ENCODE measurements around the gene P2RX2.

Gene P2RX2

DNA sequence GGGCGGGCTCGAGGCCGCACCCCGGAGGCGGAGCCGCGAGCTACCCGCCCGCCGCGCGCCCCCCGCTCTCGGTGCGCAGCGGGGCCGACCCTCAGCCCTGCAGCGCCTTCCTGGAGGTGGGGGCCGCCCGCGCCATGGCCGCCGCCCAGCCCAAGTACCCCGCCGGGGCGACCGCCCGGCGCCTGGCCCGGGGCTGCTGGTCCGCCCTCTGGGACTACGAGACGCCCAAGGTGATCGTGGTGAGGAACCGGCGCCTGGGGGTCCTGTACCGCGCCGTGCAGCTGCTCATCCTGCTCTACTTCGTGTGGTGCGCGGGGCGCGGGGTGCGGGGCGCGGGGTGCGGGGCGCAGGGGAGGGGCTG is at the start of gene P2RX2:
Gene P2RX2 (plus strand): TSS at position 94 of the 361 bp plus-strand sequence. CDS start 41 bp downstream, at position 135.
- no peak for DNase-seq

DNA sequence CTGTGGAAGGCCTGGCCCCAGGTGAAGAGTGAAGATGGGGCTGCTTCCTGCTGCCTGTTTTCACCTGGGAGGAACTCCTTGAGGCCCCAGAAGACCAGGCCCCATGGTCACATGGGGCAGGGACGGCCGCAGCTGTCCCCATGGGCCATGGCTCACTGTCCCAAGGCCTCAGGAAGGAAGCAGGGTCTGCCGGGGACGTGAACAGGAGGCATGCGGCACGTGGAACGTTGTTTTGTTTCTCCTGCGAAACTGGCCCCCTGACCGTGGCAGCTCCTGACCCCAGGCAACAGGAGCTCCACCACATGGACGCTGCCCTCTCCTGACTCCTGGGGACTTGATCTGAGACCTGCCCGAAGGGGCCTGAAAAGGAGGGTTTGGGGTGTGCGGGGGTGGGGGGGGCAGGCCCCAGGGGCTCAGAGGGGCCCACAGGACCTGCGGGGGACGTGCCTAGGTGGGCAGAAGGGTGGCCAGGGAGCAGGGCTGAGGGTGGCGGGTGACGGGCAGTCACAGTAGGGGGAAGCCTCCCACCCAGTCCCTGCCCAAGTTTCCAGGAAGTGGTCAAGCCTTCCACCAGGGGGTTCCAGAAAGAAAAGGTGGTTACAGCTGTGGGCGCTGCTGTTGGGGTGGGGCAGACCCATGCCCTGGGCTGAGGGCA is 49.6 kb upstream of the P2RX2 start:
- DNase-seq, result no peak

DNA sequence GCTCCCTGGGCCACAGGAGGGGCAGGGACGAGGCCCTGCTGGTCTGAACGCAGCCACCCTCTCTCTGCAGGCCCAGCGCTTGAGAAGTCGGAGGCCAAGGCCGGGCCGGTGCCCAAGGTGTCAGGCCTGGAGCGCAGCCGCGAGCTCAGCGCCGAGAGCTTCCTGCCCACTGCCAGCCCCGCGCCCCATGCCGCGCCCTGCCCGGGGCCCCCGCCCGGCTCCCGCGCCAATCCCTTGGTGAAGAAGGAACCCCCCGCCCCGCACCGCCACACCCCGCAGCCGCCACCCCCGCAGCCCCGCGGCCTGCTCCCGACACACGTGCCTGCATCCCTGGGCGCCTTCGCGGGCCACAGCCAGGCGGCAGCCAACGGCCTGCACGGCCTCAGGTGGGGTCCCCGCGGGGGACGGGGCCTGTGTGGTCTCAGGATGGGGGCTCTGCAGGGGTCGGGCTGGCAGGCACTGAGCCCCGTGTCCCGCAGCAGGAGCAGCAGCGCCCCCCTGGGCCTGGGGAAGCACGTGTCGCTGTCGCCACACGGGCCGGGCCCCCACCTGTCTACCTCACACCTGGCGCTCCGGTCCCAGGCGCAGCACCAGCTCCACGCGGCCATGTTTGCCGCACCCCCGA is 48.6 kb upstream of the P2RX2 start:
- no peak for DNase-seq

DNA sequence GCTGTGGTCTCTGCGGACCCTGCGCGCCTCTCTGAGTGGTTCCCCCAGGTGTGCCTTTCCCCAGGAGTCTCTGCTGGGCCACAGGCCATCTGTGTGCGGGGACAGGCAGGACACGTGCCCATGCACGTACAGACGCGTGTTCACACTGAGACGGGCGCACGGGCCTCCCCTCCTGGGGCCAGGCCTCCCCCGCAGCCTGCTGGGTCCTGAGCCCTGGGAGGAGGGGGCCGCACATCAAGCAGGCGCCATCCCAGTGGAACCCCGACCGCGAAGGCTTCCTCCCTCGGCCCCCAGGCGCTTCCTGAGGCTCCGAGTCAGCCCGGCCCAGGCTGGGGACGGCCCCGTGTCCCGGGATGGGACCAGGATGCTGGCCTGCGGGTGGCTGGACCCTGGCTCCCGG is 47.9 kb upstream of the P2RX2 start:
- DNase-seq, result no peak

DNA sequence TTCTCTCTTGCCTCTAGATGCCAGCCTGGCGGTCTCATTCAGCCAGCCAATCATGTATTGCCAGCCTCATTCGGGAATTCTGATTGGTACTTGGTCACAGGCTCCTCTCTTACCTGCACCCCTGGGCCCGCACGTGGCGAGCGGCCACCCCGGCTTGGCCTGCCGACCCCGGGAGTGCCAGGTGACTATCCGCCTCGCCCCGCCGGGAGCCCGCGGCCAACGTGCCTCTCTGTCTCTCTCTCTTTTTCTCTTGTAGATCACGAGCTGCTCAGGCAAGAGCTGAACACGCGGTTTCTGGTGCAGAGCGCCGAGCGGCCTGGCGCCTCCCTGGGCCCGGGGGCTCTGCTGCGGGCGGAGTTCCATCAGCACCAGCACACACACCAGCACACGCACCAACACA is 47.5 kb upstream of the P2RX2 start:
- DNase-seq, result no peak

DNA sequence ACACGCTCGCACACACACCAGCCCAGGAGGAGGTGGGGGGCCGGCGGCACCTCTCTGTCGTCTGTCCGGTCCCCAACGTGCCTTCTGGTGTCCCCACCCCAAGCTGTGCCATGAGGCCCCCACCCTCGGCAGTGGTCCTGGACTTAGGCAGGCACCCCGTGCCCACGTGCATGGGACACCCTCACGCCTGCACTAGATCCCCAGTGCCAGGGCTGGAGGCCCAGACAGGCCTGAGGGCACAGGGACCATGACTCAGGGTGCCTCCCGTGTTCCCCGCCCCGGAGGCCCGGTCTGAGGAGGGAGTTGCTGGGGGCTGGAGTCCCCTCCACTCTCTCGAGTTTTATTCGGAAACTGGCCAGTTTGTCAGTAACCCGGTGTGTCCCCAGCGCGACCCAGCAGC is 47.0 kb upstream of the P2RX2 start:
- DNase-seq, result no peak

DNA sequence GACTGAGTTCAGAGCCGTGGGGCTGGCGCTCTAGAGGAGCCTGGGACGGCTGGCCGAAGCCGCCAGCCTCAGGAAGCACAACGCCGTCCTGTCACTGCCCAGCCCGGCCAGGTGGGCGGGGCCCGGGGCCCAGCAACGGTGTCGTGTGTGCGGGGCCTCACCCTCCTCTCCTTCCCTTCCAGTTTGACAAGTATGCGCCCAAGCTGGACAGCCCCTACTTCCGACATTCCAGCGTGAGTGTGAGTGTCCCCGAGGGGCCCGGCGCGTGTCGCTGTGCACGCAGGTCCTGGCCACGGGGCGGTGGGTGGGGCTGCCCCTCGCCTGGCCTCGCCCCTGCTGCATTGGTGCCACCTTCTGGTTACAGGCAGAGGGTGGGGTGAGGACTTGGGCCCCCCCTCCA is 46.5 kb upstream of the P2RX2 start:
- DNase-seq, result no peak

DNA sequence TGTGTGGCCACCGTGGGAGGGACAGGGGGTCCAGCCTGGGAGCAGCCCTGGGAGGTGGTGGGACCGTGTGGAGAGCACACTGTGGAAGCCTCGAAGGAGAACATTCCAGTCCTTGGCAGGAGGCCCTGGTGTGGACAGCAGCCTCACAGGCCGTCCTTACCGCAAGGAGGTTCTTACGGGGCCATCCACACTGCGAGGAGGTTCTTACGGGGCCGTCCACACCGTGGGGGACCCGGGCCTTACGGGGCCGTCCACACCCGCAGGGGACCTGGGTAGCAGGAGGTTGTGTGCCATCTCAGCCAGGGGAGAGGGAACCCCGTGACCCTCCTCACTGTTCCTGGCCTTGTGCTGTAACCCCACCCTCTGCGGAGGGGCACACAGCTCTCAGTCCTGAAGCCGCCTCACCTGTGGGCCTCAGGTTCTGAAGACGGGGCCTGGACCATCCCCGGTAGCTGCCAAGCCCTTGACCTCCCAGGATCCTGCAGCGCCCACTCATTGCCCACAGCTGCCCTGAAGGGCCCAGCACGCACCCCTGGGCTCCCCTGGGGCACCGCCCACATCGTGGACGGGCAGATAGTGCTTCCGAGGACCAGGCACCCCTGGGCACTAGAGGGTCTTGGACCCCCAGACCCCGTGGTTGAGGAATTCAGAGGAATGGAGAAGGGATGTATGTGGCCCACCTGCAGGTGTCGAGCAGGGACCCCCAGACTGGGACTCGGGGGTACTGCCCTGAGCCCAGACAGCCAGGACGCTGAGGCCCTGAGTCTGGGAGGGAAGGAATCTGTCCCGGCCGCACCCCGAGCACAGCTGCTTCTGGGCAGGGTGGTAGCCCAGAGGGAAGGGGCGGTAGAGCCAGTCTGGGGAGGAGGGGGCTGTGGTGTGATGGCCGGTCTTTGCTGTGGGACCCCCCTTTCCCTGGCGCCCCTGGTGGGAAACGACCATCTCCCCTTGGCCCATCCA is 45.5 kb upstream of the P2RX2 start:
- no peak for DNase-seq

DNA sequence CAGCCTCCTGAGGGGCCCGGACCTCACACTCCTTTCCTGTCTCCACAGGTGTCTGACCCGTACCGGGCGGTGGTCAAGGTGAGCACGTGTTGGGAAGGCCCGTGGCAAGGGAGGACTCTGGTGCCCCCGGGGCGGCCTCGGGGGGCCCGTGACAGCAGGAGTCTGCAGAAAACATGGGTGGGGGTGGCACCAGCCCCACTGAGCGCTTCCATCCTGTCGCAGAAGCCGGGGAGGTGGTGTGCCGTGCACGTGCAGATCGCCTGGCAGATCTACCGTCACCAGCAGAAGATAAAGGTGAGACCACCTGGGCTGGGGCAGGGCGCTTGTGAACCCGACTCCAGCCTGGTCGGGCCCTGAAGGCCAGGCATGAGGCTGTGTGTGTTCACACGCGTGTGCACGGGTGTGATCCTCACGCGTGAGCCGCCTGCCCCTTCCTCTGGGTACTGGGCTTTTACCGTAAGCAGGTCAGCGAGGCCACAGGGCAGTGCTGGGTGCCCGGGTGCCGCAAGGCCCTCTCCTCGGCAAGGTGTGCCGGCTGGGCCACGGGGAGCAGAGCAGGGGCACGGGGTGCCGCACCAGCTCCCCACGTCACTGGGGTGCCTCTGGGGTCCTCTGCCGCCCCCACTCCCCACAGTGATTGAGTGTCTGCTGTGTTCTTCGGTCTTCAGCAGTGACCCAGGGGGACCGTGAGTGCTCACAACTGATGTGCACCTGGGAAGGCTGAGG is 44.1 kb upstream of the P2RX2 start:
- DNase-seq, result no peak

DNA sequence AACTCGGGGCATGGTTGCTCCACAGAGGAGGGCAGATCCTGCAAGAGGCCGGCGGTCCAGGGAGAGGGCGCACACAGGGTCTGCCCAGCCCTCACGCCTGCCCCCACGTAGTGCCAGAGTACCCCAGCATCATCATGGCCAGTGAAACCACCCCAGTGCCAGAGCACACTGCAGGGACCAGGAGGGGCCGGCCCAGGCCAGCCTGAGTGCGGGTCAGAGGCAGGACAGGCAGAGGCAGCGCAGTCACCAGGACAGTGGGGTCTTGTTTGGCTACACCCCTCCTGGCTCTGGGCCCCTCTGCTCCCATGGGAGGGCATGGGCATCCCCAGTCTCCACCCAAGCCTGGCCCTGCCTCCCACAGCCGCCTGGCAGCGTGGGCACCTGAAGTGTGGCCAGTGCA is 42.9 kb upstream of the P2RX2 start:
- DNase-seq, result no peak

DNA sequence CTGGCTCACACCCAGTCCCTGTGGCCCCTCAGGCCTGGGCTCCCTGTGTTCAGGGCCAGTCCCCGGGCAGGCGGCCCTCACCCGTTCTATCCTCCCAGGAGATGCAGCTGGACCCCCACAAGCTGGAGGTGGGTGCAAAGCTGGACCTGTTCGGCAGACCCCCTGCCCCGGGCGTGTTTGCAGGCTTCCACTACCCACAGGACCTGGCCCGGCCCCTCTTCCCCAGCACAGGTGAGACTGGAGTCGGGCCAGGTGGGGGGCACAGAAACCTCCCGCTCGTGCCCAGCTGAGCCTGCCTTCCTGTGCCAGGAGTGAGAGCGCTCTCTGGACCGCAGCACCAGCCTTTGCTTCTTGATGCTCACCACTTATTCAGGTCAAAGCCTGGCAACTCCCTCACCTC is 41.9 kb upstream of the P2RX2 start:
- no peak for DNase-seq

DNA sequence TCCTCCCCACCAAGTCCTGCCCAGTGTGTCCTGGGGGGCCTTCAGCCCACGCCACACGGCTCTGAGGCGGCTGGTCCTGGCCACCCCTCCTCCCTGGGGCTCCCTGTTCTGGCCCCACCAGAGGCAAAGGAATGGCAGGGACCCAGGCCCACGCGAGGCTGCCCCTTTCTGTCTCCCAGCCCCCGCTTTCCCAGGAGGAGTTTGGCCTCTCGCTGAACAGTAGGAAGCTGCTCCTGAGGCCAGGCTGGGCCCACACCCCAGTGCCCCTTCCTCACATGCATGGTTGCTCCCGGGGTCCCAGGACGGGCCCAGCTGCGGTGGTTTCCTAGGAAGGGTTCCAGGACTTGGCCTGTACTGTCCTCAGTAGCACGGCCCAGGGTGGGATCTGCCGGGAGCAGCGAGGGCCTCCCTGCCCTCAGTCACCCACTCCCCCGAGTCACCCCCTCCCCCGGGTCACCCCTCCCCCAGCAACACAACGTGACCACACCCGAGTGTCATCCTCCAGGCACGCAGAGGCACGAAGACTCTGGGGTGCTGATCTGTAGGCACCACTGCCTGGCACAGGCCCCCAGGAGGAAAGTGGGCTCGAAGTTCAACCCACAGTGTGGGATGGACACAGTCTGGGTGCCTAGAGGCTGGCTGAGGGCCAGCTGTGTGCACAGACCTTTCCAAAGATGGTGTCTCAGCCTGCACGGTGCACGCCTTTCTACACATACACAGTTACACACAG is 41.2 kb upstream of the P2RX2 start:
- DNase-seq, result no peak

DNA sequence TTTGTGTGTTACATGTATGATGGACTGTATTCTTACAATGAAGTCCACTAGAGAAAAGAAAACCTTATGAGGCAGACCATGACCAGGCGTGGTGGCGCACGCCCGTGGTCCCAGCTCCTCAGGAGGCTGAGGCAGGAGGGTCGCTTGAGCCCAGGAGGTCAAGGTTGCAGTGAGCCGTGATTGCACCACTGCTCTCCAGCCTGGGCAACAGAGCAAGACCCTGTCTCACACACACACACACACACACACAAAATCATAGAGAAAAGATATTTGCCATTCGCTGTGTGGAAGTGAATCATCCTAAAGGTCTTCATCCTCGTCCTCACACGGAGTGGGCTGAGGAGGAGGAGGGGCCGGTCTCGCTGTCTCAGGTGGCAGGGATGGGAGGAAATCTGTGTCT is 40.5 kb upstream of the P2RX2 start:
- no peak for DNase-seq

DNA sequence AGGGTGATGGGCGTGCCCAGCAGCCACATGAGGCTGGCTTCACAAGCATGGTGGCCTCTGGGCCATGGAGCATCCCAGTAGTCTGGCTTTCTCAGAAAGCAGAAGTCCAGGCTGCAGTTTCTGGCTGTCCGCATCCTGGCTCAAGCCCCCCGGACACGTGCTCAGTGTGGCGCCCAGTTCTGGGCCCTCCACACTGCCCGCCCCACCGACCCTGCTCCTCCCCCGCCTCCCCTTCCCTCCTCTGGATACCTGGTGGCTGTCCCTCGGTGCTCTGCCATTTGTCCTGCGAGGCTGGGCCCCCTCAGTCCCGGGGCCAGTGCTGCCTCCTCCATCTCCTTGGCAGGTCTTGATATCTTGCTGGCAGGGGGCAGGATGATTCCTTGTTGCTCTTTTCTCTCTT is 39.8 kb upstream of the P2RX2 start:
- no peak for DNase-seq

DNA sequence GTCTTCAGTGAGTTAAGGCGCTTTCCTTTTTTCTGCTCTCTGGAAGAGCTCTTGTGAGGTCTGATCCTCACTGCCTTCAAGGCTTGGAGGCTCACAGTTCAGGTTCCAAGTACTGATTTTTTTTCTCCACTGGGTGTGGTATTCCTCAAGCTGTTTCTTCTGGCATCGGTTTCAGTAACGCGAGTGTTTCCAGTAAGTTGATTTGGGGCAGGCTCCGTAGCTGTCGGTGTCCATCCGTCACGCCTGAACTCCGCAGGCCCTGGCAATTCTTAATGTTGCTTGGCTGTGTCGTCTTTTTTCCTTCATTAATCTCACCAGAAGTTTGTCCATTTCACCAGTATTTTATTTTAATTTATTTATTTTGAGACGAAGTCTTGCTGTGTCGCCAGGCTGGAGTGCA is 38.8 kb upstream of the P2RX2 start:
- no peak for DNase-seq

DNA sequence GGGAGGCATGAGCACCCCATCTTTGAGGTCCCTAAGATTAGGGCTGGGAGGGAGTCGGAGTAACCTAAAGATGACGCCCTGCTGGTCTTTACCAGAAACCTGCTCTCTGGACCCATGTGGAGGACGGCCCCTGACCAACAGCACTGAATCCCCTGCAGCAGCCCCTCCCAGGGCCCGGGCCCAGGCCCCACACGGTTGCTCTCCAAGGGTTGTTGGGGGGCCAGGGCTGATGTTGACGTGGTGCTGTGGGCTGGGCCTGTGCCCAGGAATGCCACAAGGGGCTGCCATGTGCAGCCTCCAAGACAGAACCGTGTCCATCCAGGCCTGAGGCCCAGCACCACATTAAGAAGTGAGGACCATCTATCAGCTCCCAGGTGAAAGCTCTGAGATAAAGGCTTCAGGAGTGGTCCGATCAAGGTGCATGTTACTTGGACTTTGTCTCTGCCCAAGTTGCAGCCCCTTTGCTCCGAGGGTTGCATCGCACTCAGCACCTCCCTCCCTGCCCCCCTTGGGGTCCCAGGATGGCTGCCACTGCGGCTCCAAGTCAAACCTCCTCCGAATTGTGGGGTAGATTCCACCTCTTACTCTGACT is 37.8 kb upstream of the P2RX2 start:
- DNase-seq, result no peak

DNA sequence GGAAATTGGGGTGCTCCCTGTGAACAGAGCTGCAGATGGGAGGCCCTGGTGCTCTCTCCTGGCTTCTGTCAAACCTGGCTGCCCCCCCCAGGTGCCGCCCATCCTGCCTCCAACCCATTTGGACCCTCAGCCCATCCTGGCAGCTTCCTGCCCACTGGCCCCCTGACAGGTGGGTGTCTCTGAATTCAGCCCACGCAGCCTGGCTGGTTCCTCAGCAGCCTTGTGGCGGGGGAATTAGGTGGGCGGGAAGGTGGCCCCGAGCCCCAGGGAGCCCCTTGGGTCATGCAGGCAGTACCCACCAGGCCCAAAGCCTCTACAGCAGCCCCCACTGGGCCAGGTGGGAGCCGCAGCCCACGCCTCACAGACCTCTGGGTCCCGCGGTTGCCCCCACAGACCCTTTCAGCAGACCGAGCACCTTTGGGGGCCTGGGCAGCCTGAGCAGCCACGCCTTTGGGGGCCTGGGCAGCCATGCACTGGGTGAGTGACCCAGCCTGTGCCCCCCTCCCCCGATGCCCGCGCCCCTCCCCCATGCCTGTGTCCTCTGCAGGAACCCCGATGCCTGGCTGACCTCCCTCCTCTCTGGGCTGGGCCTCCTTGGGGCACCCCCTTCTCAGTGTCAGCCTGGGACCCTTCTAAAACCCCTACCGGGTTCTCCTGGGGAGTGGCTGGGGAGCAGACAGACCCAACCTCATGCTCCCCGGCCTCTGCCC is 37.1 kb upstream of the P2RX2 start:
- no peak for DNase-seq

DNA sequence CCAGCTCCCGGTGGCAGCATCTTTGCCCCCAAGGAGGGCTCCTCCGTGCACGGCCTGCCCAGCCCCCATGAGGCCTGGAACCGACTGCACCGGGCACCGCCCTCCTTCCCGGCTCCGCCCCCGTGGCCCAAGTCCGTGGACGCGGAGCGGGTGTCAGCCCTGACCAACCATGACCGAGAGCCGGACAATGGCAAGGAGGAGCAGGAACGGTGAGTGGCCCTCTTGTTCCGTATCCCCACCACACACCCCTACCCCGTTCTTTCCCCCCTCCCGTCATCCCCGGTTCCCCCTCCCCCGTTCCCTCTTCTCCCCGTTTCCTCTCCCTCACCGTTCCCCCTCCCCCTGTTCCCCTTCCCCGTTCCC is 36.5 kb upstream of the P2RX2 start:
- no peak for DNase-seq

DNA sequence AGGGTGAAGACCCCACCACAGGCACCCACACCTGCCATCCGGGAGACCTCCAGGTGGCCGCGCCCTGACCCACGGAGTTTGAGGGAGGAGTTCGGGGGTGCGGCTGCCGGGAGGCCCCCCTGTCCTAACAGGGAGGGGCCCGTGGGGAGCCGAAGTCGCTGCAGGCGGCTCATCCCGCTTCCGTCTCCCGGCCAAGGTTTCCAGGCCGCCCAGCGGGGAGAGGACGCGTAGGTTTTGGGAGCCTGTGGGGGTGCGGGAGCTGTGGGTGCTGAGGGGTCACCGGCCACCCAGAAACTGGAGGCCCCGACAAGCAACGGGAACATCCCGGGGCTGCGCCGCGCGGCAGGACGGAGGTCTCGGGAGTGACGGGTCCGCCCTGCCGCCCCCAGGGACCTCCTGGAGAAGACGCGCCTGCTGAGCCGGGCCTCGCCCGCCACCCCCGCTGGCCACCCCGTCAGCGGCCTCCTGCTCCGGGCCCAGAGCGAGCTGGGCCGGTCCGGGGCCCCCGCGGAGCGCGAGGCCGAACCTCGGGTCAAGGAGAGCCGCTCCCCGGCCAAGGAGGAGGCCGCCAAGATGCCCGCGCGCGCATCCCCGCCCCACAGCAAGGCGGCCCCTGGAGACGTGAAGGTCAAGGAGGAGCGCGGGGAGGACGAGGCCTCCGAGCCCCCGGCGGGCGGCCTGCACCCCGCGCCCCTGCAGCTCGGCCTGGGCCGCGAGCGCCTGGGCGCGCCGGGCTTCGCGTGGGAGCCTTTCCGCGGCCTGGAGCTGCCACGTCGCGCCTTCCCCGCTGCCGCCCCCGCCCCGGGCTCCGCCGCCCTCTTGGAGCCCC is 35.8 kb upstream of the P2RX2 start:
- no peak for DNase-seq

DNA sequence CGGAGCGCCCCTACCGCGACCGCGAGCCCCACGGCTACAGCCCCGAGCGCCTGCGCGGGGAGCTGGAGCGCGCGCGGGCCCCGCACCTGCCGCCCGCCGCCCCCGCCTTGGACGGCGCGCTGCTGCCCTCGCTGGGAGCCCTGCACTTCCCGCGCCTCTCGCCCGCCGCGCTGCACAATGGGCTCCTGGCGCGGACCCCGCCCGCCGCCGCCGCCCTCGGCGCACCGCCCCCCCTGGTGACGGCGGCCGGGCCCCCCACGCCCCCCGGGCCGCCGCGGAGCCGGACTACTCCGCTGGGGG is 35.2 kb upstream of the P2RX2 start:
- no peak for DNase-seq

DNA sequence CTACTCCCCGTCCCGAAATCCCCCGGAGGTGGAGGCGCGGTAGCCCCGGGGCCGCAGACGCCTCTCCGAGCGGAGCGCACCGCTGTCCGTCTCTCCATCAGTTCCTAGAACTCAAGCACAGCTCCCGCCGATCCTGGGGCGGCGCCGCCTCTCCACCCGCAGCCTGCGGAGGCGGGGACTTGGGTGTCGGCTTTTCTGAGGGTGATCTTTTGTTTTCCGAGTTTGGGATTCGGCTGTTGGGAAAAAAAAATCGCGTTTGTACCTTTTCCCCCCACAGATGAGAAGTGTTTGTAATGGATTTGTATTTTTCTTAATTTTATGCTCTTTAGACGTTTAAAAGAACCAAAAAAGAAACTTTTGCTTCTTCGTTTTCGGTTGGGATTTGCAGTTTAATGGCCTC is 34.8 kb upstream of the P2RX2 start:
- no peak for DNase-seq
